GM19468 (cell line): ENCODE measurements around the gene GLRX2.
A peak's percentile ranks its signal among the peaks of the same experiment; 100 is the strongest.
"Not testable (repeated sequence)": the region's sequence is repeated elsewhere in the genome, so short reads cannot be mapped to it uniquely, and the experiment has no call there.

Experiments
- ATAC-seq: cut with Tn5 transposase; IDR thresholded peaks from one replicate; pipeline ENCODE4 v1.9.1; 2021; ENCODE audit warnings: mild to moderate bottlenecking, moderate library complexity, moderate number of reproducible peaks; ENCODE audit not compliant: unreplicated experiment; ENCODE audit errors: extremely low read depth

The GLRX2 gene

DNA sequence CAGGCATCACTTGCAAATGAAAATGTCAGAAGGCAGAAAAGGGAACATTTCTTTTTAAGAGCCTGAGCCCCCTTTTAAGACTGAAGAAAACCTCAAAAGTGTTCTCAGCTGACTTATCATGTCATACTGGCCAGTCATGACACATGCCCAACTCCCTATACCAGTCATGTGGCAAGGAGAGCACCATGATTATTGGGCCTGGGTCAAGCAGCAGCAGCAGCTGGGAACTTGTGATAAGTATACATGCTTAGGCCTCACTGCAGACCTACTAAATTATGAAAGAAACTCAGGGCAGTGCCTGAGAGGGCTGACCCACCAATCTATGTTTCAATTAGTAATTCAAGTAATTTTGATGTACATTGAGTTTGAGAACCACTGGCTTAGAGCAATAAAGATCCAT, 37.2 kb downstream of the GLRX2 start:
- no peak for ATAC-seq

DNA sequence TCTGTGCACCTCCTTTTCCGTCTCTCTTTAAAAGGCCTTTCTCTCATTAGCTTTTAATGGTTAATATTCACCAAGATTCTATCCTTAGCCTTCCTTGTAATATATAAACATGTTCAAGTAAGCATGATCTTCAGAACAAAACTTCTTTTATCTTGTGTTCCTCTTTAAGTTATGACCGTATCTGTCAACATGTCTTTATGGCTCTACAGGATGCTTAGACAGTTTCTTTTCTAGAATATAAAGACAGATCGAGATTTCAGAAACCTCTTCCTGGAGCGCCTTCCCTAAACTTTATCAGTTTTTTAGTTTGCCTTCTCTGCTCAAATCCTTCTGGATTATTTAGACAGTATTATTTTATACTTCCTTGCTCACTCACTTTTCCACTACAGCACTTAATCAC, 38.6 kb downstream of the GLRX2 start:
- no peak for ATAC-seq

DNA sequence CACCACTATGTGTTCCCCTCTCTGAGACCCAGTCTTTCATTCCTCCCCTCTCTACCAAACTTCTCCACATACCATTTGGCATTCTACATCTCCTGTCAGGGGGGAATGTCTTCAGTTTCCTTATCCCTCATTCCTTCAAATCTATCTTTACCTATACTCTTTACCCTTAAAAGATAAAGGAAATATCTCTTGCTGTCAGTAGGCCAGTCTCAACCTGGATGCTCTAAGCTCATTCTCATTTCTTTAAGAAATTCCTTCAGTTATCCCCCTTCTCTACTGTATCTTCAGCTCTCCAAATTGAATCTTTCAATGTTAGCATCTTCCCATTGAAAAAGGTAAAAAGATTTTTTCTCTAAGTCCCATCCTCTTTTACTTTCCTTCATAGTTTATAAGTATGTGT, 39.3 kb downstream of the GLRX2 start:
- ATAC-seq = no peak

DNA sequence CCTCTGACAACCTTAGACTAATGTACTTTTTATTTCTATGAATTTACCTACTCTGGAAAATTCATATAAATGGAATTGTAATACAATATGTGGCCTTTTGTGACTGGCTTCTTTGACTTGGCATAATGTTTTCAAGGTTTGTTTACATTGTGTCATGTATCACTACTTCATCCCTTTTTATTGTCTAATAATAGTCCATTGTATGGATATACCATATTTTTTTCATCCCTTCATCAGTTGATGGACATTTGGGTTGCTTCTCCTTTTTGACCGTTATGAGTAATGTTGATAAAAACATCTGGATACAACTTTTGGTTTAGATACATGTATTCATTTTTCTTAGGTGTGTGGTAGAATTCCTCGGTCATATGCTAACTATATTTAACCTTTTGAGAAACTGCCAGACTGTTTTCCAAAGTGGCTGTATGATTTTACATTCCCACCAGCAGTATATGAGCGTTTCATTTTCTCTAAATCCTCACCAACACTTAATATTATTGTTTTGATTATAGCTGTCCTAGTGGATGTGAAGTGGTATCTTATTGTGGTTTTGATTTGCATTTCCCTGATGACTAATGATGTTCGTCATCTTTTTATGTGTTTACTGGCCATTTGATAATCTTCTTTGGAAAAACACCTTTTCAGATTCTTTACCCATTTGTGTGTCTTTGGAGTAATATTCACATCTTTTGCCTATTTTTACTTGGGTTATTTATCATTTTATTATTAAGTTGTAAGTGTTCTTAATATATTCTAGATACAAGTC, 42.3 kb downstream of the GLRX2 start:
- ATAC-seq = no peak

- ATAC-seq = no peak
Measured at GRCh38 chr1:193060938-193061337, 44.3 kb downstream of the GLRX2 start.

DNA sequence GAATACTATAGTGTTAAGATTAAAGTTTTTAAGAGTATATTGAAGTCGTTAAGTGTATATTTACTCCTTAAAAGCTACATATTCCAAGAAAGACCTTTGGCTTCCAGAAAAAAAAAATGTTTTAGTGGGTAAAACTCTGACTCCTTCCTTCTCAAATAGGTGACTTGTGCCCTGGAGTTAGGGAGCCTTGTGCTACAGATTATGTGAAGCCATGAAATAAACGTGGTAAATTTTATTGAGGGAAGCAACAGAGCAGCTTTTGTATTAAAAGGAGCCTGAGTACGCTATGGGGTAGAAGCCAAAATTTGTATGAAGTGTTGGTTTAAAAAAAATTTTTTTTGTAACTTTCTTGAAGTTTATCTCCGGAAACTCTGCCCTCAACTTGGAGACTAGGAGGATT, 44.8 kb downstream of the GLRX2 start:
- ATAC-seq = no peak

DNA sequence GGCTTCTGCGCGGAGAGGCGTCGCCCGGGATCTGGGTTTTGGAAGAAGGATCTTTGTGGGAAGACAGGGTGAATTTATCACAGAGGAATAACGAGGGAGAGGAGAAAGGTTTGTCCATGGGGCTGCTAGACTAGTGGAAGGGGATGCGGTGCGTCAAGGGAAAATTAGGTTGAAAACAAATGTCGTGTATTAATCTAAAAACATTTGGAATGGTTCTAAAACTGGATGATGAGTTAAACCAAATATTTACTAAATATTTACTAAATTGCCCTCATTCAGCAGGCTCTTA, 45.2 kb downstream of the GLRX2 start:
- no peak for ATAC-seq

DNA sequence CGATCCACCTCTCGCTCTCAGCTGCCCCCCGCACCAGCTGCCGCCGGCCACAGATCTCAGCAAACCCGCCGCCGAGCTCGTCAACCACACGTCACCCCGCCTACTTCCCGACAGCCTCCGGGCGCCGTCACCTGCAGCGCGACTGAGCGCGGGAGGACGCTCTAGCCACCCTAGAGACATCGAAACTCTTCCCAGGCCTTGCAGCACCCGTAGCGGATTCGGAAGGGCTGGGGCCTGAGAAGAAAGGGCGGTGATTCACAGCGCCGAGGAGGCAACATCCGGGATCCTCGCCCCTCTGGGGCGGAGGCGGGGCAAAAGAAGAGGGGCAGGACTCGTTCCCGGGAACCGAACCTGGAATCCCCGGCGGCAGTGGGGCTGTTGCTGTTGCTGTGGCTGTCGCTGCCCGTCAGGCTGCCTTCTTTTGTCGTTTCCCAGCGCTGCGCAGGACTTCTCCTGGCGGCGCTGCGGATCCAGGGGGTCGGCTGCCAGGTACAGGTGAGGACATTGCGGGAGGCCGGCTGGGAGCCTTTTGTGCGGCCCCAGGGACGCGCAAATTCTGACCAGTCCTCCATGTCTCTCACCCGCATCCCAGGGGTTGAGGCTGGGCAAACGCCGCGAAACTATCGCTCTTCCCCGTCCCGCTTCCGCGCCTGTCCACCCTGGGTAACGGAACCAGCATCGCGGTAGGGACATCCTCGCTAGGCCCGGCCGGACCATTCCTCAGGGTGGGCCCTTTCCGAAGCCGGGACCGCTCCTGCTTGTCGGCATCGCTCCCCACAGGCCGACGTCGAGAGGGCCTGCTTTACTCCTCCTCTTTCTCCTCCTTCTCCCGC, 45.7 kb downstream of the GLRX2 start, which contains the start of the genes RO60 and UCHL5:
TSS of gene RO60 (plus strand) at position 331 of the 833 bp plus-strand sequence. CDS start 9,443 bp downstream, outside the sequence.
TSS of gene UCHL5 (minus strand) at position 79 of the 833 bp plus-strand sequence. CDS start 100 bp downstream, outside the sequence.
- peak; percentile 99 for ATAC-seq

DNA sequence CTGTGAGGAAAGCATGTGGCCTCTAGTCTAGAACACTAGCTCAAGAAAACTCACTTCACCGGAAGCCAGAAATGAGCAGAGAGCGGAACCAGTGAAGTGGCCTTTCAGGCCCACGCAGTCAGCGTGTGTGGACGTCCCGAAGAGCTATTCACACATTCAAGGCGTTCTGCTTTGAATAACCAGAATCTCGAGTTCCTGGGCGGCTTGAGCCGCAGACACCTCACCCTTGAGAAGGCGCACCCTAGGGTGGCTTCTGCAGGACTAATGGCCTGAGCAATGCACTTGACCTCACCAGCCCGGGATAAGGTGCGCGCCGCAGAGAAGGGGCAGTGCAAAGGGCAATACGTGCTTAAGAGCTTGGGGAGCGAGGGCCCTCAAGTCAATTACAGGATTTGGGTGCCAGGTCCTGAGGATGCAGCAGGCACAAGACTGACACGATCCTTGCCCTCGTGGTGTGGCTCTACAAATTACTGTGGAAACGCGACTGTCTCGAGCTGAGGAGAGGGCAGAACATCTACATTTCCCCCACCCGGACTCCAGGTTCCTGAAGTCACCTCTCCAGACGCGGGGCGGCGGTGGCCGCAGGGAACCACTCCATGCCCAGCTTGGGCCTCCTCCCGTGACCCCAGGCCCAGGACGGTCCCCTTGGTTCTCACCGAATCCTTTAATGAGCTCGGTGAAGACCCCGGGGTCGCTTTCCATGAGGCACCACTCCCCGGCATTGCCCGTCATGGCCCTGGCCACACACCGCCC, 46.5 kb downstream of the GLRX2 start:
- ATAC-seq = peak; percentile 34

DNA sequence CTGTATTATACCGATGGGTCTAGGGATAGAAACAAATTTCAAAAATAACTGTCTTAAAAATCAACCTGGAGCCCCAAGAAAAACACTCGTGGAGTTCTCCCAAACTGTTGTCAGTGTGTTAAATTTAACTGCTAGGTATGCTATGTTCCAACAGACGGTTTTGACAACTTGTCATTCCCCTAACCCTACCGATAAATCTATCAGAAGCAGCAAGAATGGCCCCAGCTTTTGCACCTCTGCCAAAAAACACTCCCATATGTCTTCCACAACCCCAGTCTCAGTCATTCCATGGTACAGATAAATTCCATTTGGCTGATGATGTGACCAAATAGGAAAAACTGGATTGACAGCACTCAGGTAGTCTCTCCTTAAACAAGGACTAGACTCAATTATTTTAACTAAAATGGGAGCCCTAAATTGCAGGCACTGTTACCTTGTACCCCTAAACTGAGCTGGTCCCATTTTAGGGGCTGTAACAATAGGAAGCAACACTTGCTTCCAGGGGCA, 51.0 kb downstream of the GLRX2 start:
- ATAC-seq = no peak

DNA sequence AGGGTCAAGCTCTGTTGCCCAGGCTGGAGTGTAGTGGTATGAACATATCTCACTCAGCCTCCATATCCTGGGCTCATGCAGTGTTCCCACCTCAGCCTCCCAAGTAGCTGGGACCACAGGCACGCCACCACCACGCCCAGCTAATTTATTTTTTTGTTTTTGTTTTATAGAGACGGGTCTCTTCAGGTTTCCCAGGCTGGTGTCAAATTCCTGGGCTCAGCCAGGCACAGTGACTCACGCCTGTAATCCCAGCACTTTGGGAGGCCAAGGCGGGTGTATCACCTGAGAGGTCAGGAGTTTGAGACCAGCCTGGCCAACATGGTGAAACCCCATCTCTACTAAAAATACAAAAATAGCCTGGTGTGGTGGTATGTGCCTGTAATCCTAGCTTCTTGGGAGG, 56.3 kb downstream of the GLRX2 start:
- not testable (repeated sequence) for ATAC-seq
